Glomerular visceral epithelial cell (primary cell): ENCODE measurements around the gene GPR18.

Source experiments
- DNase-seq: peaks from one replicate; pipeline ENCODE4 v3.0.0-alpha.2; 2016; ENCODE audit errors: extremely low spot score

GPR18 gene

DNA sequence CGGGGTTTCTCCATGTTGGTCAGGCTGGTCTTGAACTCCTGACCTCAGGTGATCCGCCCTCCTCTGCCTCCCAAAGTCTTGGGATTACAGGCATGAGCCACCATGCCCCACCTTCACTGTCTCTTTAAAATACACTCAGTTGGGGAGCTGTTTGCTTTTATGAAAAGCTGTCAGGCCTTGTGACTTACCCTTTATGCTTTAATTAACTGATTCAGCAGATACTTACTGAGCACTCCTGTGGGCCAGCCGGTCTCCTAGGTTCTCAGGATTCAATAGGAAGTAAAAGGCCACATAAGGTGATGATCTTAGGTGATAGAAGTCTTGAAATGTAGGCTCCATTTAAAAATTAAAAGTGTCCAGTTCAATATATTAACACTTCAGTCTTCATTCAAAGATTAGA, 50.0 kb downstream of the GPR18 start:
- DNase-seq, result no peak

DNA sequence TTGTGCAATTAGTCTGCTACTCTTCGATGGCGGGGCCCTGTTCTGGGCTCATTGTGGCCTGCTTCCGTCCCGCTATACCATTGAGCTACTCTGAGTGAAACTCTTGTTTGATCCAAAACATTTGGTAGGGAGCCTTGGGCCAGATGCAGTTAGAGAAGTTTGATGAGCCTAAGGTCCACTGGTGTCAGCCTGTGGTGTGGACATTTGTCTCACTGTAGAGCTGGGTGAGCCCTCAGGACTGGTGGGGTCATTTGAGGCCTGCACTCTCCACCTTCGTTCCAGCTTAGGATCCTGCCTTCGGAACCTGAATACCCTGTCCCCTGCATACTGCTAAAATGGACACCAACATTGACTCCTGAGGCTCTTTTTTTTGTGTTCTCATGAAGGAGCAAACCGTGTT, 50.7 kb downstream of the GPR18 start:
- no peak for DNase-seq

DNA sequence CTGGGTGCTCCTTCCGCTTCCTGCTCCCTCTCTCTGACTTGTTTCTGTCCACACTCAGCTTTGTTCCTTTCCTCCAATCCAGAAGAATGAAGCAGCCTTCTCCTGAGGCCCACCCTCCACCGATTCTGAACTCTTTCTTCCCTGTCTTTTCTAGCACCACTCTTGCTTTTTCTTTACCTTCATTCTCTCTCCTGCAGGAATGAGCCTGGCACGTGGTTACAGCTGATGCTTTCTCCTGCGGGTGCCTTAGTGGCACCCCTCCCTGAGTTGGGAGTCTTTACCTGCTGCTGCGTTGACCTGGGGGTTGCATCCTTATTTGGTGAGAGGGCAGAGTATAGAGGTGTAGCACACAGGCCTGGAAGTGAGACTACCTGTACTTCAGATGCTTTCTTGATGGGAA, 51.3 kb downstream of the GPR18 start:
- DNase-seq, result no peak

DNA sequence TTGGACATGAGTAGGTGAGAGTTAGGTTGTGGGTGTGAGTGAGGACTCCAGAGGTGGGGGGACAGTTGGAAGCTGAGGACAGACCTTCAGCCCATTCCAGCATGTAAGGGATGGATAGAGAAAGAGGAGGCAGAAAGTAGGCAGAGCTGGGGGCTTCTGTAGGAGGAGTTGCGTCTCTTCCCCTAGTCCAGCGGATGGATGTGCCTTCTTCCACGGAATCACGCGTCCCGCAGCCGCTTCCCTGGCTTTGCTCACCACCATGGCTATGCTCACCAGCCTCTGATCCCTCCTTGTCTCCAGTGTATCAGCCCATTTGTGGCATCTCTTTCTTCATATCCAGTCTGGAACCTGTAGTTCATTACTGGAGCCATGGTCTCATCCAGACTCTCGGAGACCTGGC, 52.0 kb downstream of the GPR18 start:
- DNase-seq, result no peak

DNA sequence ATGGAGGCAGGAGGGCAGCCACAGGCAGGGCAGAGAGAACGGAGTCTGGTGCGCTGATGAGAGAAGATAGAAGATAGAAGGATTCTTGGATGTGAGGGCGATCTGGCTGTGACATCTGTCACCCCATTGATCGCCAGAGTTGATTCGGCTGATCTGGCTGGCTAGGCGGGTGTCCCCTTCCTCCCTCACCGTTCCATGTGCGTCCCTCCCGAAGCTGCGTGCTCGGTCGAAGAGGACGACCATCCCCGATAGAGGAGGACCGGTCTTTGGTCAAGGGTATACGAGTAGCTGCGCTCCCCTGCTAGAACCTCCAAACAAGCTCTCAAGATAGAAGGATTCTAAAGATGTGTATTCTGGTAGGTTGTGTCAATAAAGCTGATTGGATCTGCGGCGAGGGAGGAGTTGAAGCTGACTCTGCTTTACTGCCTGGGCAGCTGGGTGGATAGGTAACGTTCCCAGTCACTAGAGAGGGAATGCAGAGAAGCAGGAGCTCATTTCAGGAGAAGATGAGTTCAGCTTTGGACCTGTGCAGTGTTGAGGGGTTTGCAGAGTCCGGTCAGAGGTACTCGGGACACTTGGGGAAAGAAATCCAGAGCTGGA, 52.5 kb downstream of the GPR18 start:
- no peak for DNase-seq
